HFF-Myc (cell line): ENCODE measurements around the gene MID1IP1.

Experiments
- DNase-seq: peaks from one replicate; pipeline ENCODE4 v3.0.0-alpha.2; 2011; ENCODE audit warnings: low read depth; ENCODE audit errors: extremely low read depth
- H3K4me3 ChIP-seq: replicated peaks from 2 replicates; pipeline ENCODE4 v1.5.1; 2011; ENCODE audit warnings: low read depth, mild to moderate bottlenecking, control low read depth, low read length
- CTCF ChIP-seq: IDR thresholded peaks from 2 replicates; pipeline ENCODE4 v1.5.1; 2012; ENCODE audit warnings: mild to moderate bottlenecking, low read depth, low read length, control low read depth; ENCODE audit errors: missing control alignments

The MID1IP1 gene

GRCh38 chrX:38800981-38801845 is at the start of gene MID1IP1:
Gene MID1IP1 (plus strand): TSS chrX:38801459. CDS start chrX:38804947, 3,488 bp downstream.
- no peak for TF ChIP-seq CTCF
- DNase-seq = peak; percentile 75
- peak within 1 kb of the TSS; percentile 66 for H3K4me3 ChIP-seq

GRCh38 chrX:38754102-38754790 is 47.0 kb upstream of the MID1IP1 start:
- peak; percentile 39 for TF ChIP-seq CTCF
- H3K4me3 ChIP-seq = no peak overlapping the region
- peak; percentile 6 for DNase-seq

GRCh38 chrX:38754818-38755718 is 46.2 kb upstream of the MID1IP1 start:
- TF ChIP-seq CTCF = no peak
- DNase-seq = no peak
- no peak overlapping the region for H3K4me3 ChIP-seq

- DNase-seq = no peak
- no peak for TF ChIP-seq CTCF
- no peak overlapping the region for H3K4me3 ChIP-seq
Measured at GRCh38 chrX:38760883-38761282, 40.4 kb upstream of the MID1IP1 start.

- no peak overlapping the region for H3K4me3 ChIP-seq
- no peak for DNase-seq
- peak; percentile 7 for TF ChIP-seq CTCF
Measured at GRCh38 chrX:38768079-38768478, 33.2 kb upstream of the MID1IP1 start.

- H3K4me3 ChIP-seq = no peak overlapping the region
- DNase-seq = no peak
- TF ChIP-seq CTCF = no peak
Measured at GRCh38 chrX:38770152-38770551, 31.1 kb upstream of the MID1IP1 start.
